Endothelial cell of umbilical vein (primary cell): ENCODE results near the gene REG3G. TPM values are rescaled to one million over a fixed set of nuclear protein-coding genes. Genes with fewer than 3 reads are reported as not detected.

ENCODE experiments used
- BruUV-seq: library from RNA; stranded (reverse); fragments of 400-500 nt; replicated peaks from 2 replicates; lab custom pipeline; 2021; lab: Mats Ljungman, UMichigan
- CTCF ChIA-PET: fragments of 300-600, 350-600 bp; sonication (Branson Sonifier 250); formaldehyde crosslinking; loops from one replicate; lab custom pipeline; 2021; ENCODE audit warnings: antibody characterized with exemption, inconsistent platforms; lab: Charles Lee
- POLR2A ChIA-PET: fragments of 300-600, 350-600 bp; sonication (Branson Sonifier 250); formaldehyde crosslinking; loops from one replicate; lab custom pipeline; 2021; ENCODE audit warnings: antibody characterized with exemption, inconsistent platforms; lab: Charles Lee
- DNase-seq: peaks from one replicate; pipeline ENCODE4 v3.0.0-alpha.2; 2011; ENCODE audit warnings: low read depth, low spot score
- FAIRE-seq: peaks from 2 replicates; lab custom pipeline; 2011; peaks lifted over from hg19 to GRCh38; lab: Jason Lieb, UNC
- H2AFZ ChIP-seq: 2 replicates; pipeline ENCODE4 v1.6.0; 2012; ENCODE audit warnings: low read depth, low read length, control low read depth, inconsistent platforms
- H3K27ac ChIP-seq: 2 replicates; pipeline ENCODE4 v1.5.1; 2011; ENCODE audit warnings: low read depth, mild to moderate bottlenecking, control low read depth, low read length, moderate library complexity; ENCODE audit not compliant: insufficient read depth
- H3K27me3 ChIP-seq, 2 experiments: 2 replicates each; pipeline versions ENCODE4 v1.6.0 to v1.6.1; 2011; ENCODE audit warnings: low read length in 2 of 2, mixed read lengths in 1 of 2; ENCODE audit not compliant: control insufficient read depth in 2 of 2, insufficient read depth in 2 of 2
- H3K36me3 ChIP-seq, 2 experiments: 2 replicates in 1 of 2; 3 replicates in 1 of 2; pipeline ENCODE4 v1.5.1; 2011; ENCODE audit warnings: low read length in 2 of 2, mild to moderate bottlenecking in 1 of 2, moderate library complexity in 1 of 2; ENCODE audit not compliant: control insufficient read depth in 2 of 2, insufficient read depth in 2 of 2; ENCODE audit errors: extremely low read depth in 1 of 2
- H3K4me1 ChIP-seq: 3 replicates; pipeline ENCODE4 v1.5.1; 2011; ENCODE audit warnings: mild to moderate bottlenecking, low read length; ENCODE audit not compliant: control insufficient read depth, insufficient read depth; ENCODE audit errors: extremely low read depth
- H3K4me2 ChIP-seq: 2 replicates; pipeline ENCODE4 v1.6.1; 2011; ENCODE audit warnings: low read length, control low read depth, mixed read lengths; ENCODE audit not compliant: insufficient read depth
- H3K4me3 ChIP-seq, 3 experiments: fragments of 200-600 bp in 1 of 3; sonication (generic), shearing (Covaris generic) in 1 of 3; replicated peaks in 1 of 3; 2 replicates each; pipeline ENCODE4 v1.5.1; 2011 to 2016; ENCODE audit warnings: control low read depth in 3 of 3, low read length in 3 of 3, mild to moderate bottlenecking in 2 of 3, inconsistent platforms in 1 of 3, low read depth in 1 of 3, moderate library complexity in 1 of 3; ENCODE audit not compliant: insufficient read depth in 1 of 3
- H3K79me2 ChIP-seq: 2 replicates; pipeline ENCODE4 v1.6.0; 2012; ENCODE audit warnings: low read length, inconsistent platforms; ENCODE audit not compliant: control insufficient read depth, insufficient read depth
- H3K9ac ChIP-seq: replicated peaks from 2 replicates; pipeline ENCODE3; 2011; ENCODE audit warnings: low read length, control low read depth; ENCODE audit not compliant: insufficient read depth; ENCODE audit errors: extremely low read depth
- H3K9me1 ChIP-seq: replicated peaks from 3 replicates; pipeline ENCODE4 v1.6.0; 2011; ENCODE audit warnings: mild to moderate bottlenecking, low read length; ENCODE audit not compliant: control insufficient read depth, insufficient read depth; ENCODE audit errors: extremely low read depth
- H3K9me3 ChIP-seq: replicated peaks from 2 replicates; pipeline ENCODE4 v1.5.1; 2012; ENCODE audit warnings: low read length, inconsistent platforms; ENCODE audit not compliant: control insufficient read depth, insufficient read depth
- H4K20me1 ChIP-seq: replicated peaks from 2 replicates; pipeline ENCODE3; 2011; ENCODE audit warnings: mild to moderate bottlenecking, low read length; ENCODE audit not compliant: control insufficient read depth, insufficient read depth; ENCODE audit errors: extremely low read depth
- CTCF ChIP-seq, 2 donors: IDR thresholded peaks; 1 replicate in 1 of 2; 2 replicates in 1 of 2; pipeline ENCODE4 v1.5.1; 2011; ENCODE audit warnings: low read length in 2 of 2, mild to moderate bottlenecking in 2 of 2, moderate library complexity in 2 of 2, control low read depth in 1 of 2, inconsistent platforms in 1 of 2, low read depth in 1 of 2; ENCODE audit not compliant: insufficient read depth in 1 of 2; ENCODE audit errors: extremely low read depth in 1 of 2
- EZH2 ChIP-seq: IDR thresholded peaks from 2 replicates; pipeline ENCODE4 v1.6.1; 2012; ENCODE audit warnings: borderline replicate concordance, low read depth, mild to moderate bottlenecking, moderate library complexity, low read length, inconsistent platforms; ENCODE audit not compliant: severe bottlenecking
- FOS ChIP-seq: IDR thresholded peaks from 2 replicates; pipeline ENCODE4 v1.6.1; 2011; ENCODE audit warnings: mild to moderate bottlenecking, low read length, moderate library complexity, borderline replicate concordance; ENCODE audit not compliant: insufficient read depth
- GATA2 ChIP-seq: IDR thresholded peaks from 2 replicates; pipeline ENCODE4 v1.7.0; 2011; ENCODE audit warnings: low read depth, mild to moderate bottlenecking, moderate library complexity, mixed read lengths, low read length; ENCODE audit not compliant: insufficient read length, insufficient read depth
- JUN ChIP-seq: IDR thresholded peaks from 2 replicates; pipeline ENCODE4 v1.6.1; 2011; ENCODE audit warnings: borderline replicate concordance, low read depth; ENCODE audit not compliant: insufficient read length, insufficient read depth
- MAX ChIP-seq: IDR thresholded peaks from 2 replicates; pipeline ENCODE4 v1.6.1; 2011; ENCODE audit not compliant: insufficient read depth, insufficient read length
- MYC ChIP-seq: IDR thresholded peaks from one replicate; pipeline ENCODE4 v1.6.1; 2011; ENCODE audit warnings: mild to moderate bottlenecking, low read depth, low read length
- POLR2A ChIP-seq: IDR thresholded peaks from 2 replicates; pipeline ENCODE4 v1.6.1; 2012; ENCODE audit warnings: low read depth, mild to moderate bottlenecking, control low read depth, low read length
- POLR2AphosphoS5 ChIP-seq: IDR thresholded peaks from 2 replicates; pipeline ENCODE4 v1.6.1; 2012; ENCODE audit warnings: low read depth, mild to moderate bottlenecking, control low read depth, low read length, moderate library complexity; ENCODE audit not compliant: insufficient read depth
- dilution Hi-C: fragments of 300-500 bp; cut with MboI; formaldehyde crosslinking; loops from one replicate; pipeline ENCODE4 v1.15.0; 2019; ENCODE audit warnings: low sequenced_read_pairs; ENCODE audit not compliant: extremely low pct_ligation_motif_present
- intact Hi-C: fragments of 100-400 bp; cut with micrococcal nuclease; formaldehyde crosslinking; loops from one replicate; pipeline ENCODE4 v1.10.0; 2022
- polyA plus RNA-seq, 4 experiments: library from polyadenylated mRNA; depleted of rRNA in 3 of 4; stranded (reverse) in 3 of 4; unstranded in 1 of 4; fragments of >200 nt; gene quantifications; 2 replicates each; pipeline versions ENCODE4 v1.2.1 to v1.2.3, GENCODE V29; 2011 to 2012; ENCODE audit warnings: missing spikeins in 1 of 4
- total RNA-seq: library from RNA; stranded (reverse); gene quantifications from 2 replicates; pipeline ENCODE4 v1.2.3, GENCODE V29; 2021

The REG3G gene
- total and polyA plus RNA-seq, 2 donors (not counting 3 experiments of a cell fraction or from before 2014, with no cell fraction given) = not detected

- TF ChIP-seq FOS (peak; percentile 43), GATA2 (no peak)
- ChIA-PET CTCF (no interaction called here), POLR2A (no interaction called here)
- Histone ChIP-seq H3K27me3 (no peaks in the 10 kb centered on the region), H3K36me3 (no peaks in the 10 kb centered on the region), H3K9ac (no peak overlapping the region), H2AFZ (no peak overlapping the region), H3K4me1 (no peaks in the 10 kb centered on the region), H3K4me3 (no peak overlapping the region), H3K4me2 (no peak overlapping the region), H3K79me2 (no peaks in the 10 kb centered on the region), H3K9me3 (no peaks in the 10 kb centered on the region), H4K20me1 (no peaks in the 10 kb centered on the region), H3K9me1 (no peaks in the 10 kb centered on the region), H3K27ac (no peak overlapping the region)
- dilution Hi-C loops = no loop called here
- intact Hi-C loops = no loop called here
- FAIRE-seq (no peak), DNase-seq (no peak)
- no TSS peak for BruUV-seq
Observed at GRCh38 chr2:78984386-78984785, 41.1 kb upstream of the REG3G start.

- H3K4me1 ChIP-seq = no peaks in the 10 kb centered on the region
- H3K9ac ChIP-seq = no peak overlapping the region
- ChIA-PET CTCF (no interaction called here), POLR2A (no interaction called here)
- no peak overlapping the region for H2AFZ ChIP-seq
- no peaks in the 10 kb centered on the region for H3K79me2 ChIP-seq
- TF ChIP-seq CTCF (IDR thresholded peaks at IDR 0.05; ENCODE audit: extremely low read depth in 1 of 2, insufficient read depth in 1 of 2, low read depth in 1 of 2, low read length in 2 of 2) (no peak), FOS (no peak), MYC (no peak), GATA2 (no peak), EZH2 (no peak), JUN (no peak), POLR2A (no peak), POLR2AphosphoS5 (no peak), MAX (no peak)
- dilution Hi-C loops (no loop called here), intact Hi-C loops (no loop called here)
- H4K20me1 ChIP-seq = no peaks in the 10 kb centered on the region
- no peaks in the 10 kb centered on the region for H3K9me1 ChIP-seq
- H3K9me3 ChIP-seq = no peaks in the 10 kb centered on the region
- no peak for FAIRE-seq
- no peaks in the 10 kb centered on the region for H3K27me3 ChIP-seq
- H3K4me2 ChIP-seq = no peak overlapping the region
- H3K27ac ChIP-seq = no peak overlapping the region
- no peak overlapping the region for H3K4me3 ChIP-seq
- BruUV-seq = no TSS peak
- H3K36me3 ChIP-seq = no peaks in the 10 kb centered on the region
- DNase-seq = no peak
Observed at GRCh38 chr2:78985558-78985957, 39.9 kb upstream of the REG3G start.
